C4-2B (cell line): ENCODE data around the gene XIRP2.

ENCODE experiments used
- H3K27ac ChIP-seq: fragments of 450-650 bp; 2 replicates; pipeline ENCODE4 v1.5.1; 2017
- CTCF ChIP-seq: fragments of 450-650 bp; conservative IDR thresholded peaks from 2 replicates; pipeline ENCODE4 v1.5.1; 2017; ENCODE audit warnings: mild to moderate bottlenecking
- ZFX ChIP-seq: fragments of 450-650 bp; IDR thresholded peaks from 2 replicates; pipeline ENCODE4 v1.6.1; 2017

The XIRP2 gene

GRCh38 chr2:166900700-166901099 lies 12.4 kb downstream of the XIRP2 start:
- TF ChIP-seq CTCF: peak; percentile 41
- TF ChIP-seq ZFX: no peak
- no peak overlapping the region for H3K27ac ChIP-seq

- TF ChIP-seq ZFX: no peak
- no peak for TF ChIP-seq CTCF
Observed at GRCh38 chr2:166901336-166901735, 13.1 kb downstream of the XIRP2 start.

GRCh38 chr2:166916987-166917386 lies 28.7 kb downstream of the XIRP2 start:
- TF ChIP-seq ZFX: no peak
- TF ChIP-seq CTCF: no peak

More at GRCh38 chr2:166901336-166901735, 13.1 kb downstream of the XIRP2 start:
- H3K27ac ChIP-seq: no peak overlapping the region

GRCh38 chr2:166917415-166917814 lies 29.1 kb downstream of the XIRP2 start:
- no peak overlapping the region for H3K27ac ChIP-seq
- no peak for TF ChIP-seq ZFX
- no peak for TF ChIP-seq CTCF

More at GRCh38 chr2:166916987-166917386, 28.7 kb downstream of the XIRP2 start:
- H3K27ac ChIP-seq: no peak overlapping the region

GRCh38 chr2:166921261-166921896 lies 33.1 kb downstream of the XIRP2 start:
- no peak for TF ChIP-seq ZFX
- TF ChIP-seq CTCF: no peak

GRCh38 chr2:166924967-166925366 lies 36.7 kb downstream of the XIRP2 start:
- TF ChIP-seq CTCF (no peak), ZFX (no peak)
- no peak overlapping the region for H3K27ac ChIP-seq

More at GRCh38 chr2:166921261-166921896, 33.1 kb downstream of the XIRP2 start:
- no peak overlapping the region for H3K27ac ChIP-seq

- H3K27ac ChIP-seq: no peak overlapping the region
- TF ChIP-seq ZFX (no peak), CTCF (no peak)
Observed at GRCh38 chr2:166926657-166927056, 38.4 kb downstream of the XIRP2 start.
